Ovary (tissue), 10 donors: ENCODE results near the gene FRG2B. TPM values are rescaled to one million over a fixed set of nuclear protein-coding genes. Genes with fewer than 3 reads are reported as not detected.
"Not testable (repeated sequence)": the region's sequence is repeated elsewhere in the genome, so short reads cannot be mapped to it uniquely, and the experiment has no call there.

ENCODE experiments used
- DNase-seq, 5 donors: peaks; one replicate each; pipeline ENCODE4 v3.0.0-alpha.2; 2019 to 2020
- H3K27ac ChIP-seq, 2 donors: fragments of 200-600 bp; one replicate each; pipeline versions ENCODE4 v1.5.1 to v1.8.0; 2019 to 2022
- H3K27me3 ChIP-seq: fragments of 200-600 bp; one replicate; pipeline ENCODE4 v1.8.0; 2022
- H3K36me3 ChIP-seq: fragments of 200-600 bp; sonication (generic); one replicate; pipeline ENCODE4 v1.5.1; 2019
- H3K4me1 ChIP-seq: one replicate; pipeline ENCODE4 v1.8.1; 2013; ENCODE audit warnings: mild to moderate bottlenecking, moderate library complexity; ENCODE audit not compliant: insufficient read depth
- H3K4me3 ChIP-seq: fragments of 200-600 bp; sonication (generic); one replicate; pipeline ENCODE4 v1.5.1; 2017
- H3K9me3 ChIP-seq, 2 donors: fragments of 200-600 bp in 1 of 2; sonication (generic) in 1 of 2; one replicate each; pipeline versions ENCODE4 v1.5.1 to v1.8.1; 2013 to 2019; ENCODE audit warnings: mild to moderate bottlenecking in 1 of 2, moderate library complexity in 1 of 2
- WGBS, 3 donors: extraction: QIAGEN DNeasy Blood & Tissue Kit in 1 of 3; methylation state at CpG; one replicate each; pipeline versions ENCODE4 v1.1.5 to v1.1.7; 2013 to 2017; 5-methylcytosine and 5-hydroxymethylcytosine counted together
- intact Hi-C, 4 donors: fragments of 100-400 bp; cut with DNase I; formaldehyde crosslinking; loops; one replicate each; pipeline versions ENCODE4 v1.11.0 to v1.15.1; 2022 to 2023
- long read RNA-seq, 3 donors: library from polyadenylated mRNA in 2 of 3; unstranded in 2 of 3; transcript quantifications; one replicate each; pipeline ENCODE4 v2.0.0 and lab custom pipeline, GENCODE V29; 2021 to 2026
- polyA plus RNA-seq, 2 donors: library from polyadenylated mRNA; stranded (reverse); fragments of 200-250 nt in 1 of 2; fragments of 350-450 nt in 1 of 2; fragmentation: Illumina TruSeq in 1 of 2; extraction: RNeasy Lipid Tissue Mini Kit (QIAGEN cat#74804) in 1 of 2; gene quantifications; one replicate each; pipeline ENCODE4 v1.2.3, GENCODE V29; 2013 to 2014
- total RNA-seq, 7 donors: library from RNA; depleted of rRNA in 2 of 7; stranded (reverse); fragments of >200 nt in 2 of 7; fragmentation: NEBNext Ultra II Directional in 3 of 7; extraction: Animal tissue kit (Norgen Biotek cat#: 25700) in 3 of 7; gene quantifications; one replicate each; pipeline versions ENCODE4 v1.1.0 to v1.2.4, GENCODE V29; 2016 to 2023
- TF ChIP-seq, protein P1 (sequence below), 3 donors: fragments of 450-650 bp in 2 of 3; fragments of 200-600 bp in 1 of 3; IDR thresholded peaks; one replicate each; pipeline versions ENCODE4 v1.5.1 to v1.8.0; 2016 to 2022; ENCODE audit warnings: antibody characterized with exemption in 3 of 3, mild to moderate bottlenecking in 1 of 3
- donor health status: DM: no; HTN: no; CAD: no; lungs with moderate emphysema.
- donor health status: DM: no; HTN: no; CAD: no.
- donor health status: Bipolar disorder and iron deficiency.
- donor health status: DM: yes; HTN: yes; CAD: no.
- donor health status: DM: no; HTN: no; CAD: no.
- donor health status: DM: yes; HTN: yes; CAD: no.

Gene FRG2B
- not detected for total RNA-seq
- not detected for polyA plus RNA-seq
- long read RNA-seq, donor 1 = 0 reads
- long read RNA-seq, donor 2 = 0 reads
- long read RNA-seq, donor 3 = 0 reads

- H3K36me3 ChIP-seq, H3K4me3 ChIP-seq, H3K27ac ChIP-seq, intact Hi-C loops, H3K9me3 ChIP-seq, H3K27me3 ChIP-seq, DNase-seq, H3K4me1 ChIP-seq: not testable (repeated sequence)
- WGBS, 3 donors = 57 to 68% methylated on average over 3 of the region's 10 CpGs; no CpG with 5 or more reads in 1 of the 3 donors
These were observed at the start of gene FRG2B for GRCh38 chr10:133626695-133627094. TSS of gene FRG2B (minus strand) at chr10:133626795. CDS start at chr10:133626742, 53 bp downstream.

- H3K27me3 ChIP-seq, DNase-seq, H3K4me3 ChIP-seq, H3K4me1 ChIP-seq, H3K36me3 ChIP-seq, H3K27ac ChIP-seq, H3K9me3 ChIP-seq, intact Hi-C loops: not testable (repeated sequence)
- WGBS, 3 donors = no CpG with 5 or more reads among the region's 40 CpGs
These were observed 40.9 kb upstream of the FRG2B start for GRCh38 chr10:133667446-133667845.

DNA sequence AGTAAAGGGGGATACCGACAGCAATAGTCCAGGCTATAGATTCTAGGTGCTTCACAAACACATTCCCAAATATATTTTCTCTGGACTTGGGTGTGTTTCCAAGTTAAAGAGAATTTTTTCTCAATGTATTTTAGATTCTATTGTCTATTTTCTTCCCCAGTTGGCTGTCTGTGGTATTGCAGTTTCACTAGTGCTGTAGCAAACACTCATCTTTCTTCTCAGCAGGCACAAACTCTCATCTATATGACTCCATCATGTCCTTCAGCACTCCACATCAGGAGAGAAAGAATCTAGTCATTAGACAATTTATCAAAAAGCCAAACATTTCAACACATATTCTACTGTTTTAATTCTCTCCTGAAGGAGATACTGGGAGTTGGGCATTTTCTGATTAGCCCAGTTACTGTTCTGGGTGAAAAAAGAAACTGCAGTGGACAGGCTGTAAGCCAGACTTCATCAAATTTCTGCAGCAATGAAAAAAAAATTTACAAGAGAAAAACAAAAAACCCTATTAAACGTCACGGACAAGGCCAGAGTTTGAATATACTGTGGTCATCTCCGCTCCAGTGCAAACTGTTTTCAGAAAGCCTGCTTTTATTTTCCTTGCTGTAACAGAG, 37.1 kb upstream of the FRG2B start:
- not testable (repeated sequence) for DNase-seq

DNA sequence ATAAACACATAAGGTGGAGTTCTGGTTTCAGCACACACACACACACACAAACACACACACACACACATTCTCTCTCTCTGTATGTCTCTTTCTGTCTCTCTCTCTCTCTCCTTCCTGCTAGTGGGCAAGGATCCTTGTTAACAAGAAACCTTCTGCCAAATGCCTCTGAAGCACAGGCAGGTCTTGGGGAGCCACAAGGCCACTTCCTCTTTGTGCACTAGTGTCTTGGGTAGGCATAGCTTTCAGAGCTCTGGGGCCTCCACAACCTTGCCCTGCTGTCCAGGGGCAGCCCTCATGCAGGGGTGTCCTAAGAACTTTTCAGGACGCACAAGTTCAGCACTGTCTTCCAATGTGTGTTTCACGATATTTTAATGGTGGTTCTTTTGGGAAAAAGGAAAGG, 34.5 kb upstream of the FRG2B start:
- WGBS, 3 donors = 65 to 79% (median 78%) methylated on average over 2 of the region's 2 CpGs
- H3K9me3 ChIP-seq, H3K27me3 ChIP-seq, DNase-seq, H3K4me1 ChIP-seq, intact Hi-C loops, H3K4me3 ChIP-seq, H3K27ac ChIP-seq, H3K36me3 ChIP-seq: not testable (repeated sequence)

More for the DNA sequence above, 37.1 kb upstream of the FRG2B start:
- H3K36me3 ChIP-seq, intact Hi-C loops, H3K9me3 ChIP-seq, H3K27me3 ChIP-seq, H3K4me3 ChIP-seq, H3K4me1 ChIP-seq, H3K27ac ChIP-seq: not testable (repeated sequence)
- 23 to 40% (median 37%) methylated on average over 4 of the region's 4 CpGs for WGBS, 3 donors

- intact Hi-C loops, H3K27me3 ChIP-seq, DNase-seq, H3K4me1 ChIP-seq, H3K4me3 ChIP-seq, H3K36me3 ChIP-seq, H3K9me3 ChIP-seq, H3K27ac ChIP-seq: not testable (repeated sequence)
- 54 to 65% (median 62%) methylated on average over 6 of the region's 6 CpGs for WGBS, 3 donors
These were observed 33.9 kb upstream of the FRG2B start for GRCh38 chr10:133660516-133660915.

GRCh38 chr10:133657276-133657675, 30.7 kb upstream of the FRG2B start:
- H3K4me1 ChIP-seq, intact Hi-C loops, H3K36me3 ChIP-seq, H3K27ac ChIP-seq, DNase-seq, H3K4me3 ChIP-seq, H3K27me3 ChIP-seq, H3K9me3 ChIP-seq: not testable (repeated sequence)
- 69 to 78% (median 73%) methylated on average over 3 of the region's 4 CpGs for WGBS, 3 donors

DNA sequence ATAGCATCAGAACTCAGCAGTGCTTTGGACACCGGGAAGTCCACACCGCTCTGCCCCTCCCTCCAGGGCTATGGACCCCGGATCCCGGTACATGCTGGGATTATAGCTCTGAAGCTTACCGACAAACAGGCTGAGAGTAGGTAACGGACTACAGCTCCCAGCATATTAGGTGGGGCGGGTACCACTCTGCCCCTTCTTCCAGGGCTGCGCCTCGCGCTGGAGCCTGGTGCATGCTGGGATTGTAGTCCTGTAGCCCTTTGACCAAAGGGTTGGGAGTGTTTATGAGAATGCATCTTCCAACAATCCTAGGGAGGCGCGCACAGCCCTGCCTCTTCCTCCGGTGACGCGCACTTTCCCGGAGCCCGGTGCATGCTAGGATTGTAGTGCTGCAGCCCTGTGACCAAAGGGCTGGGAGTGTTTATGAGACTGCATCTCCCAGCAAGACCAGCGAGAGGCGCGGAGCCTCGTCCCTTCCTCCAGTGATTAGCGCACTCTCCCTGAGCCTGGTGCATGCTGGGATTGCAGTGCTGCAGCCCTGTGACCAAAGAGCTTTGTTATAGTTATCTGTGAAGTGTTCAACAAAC, 22.4 kb upstream of the FRG2B start:
- intact Hi-C loops, H3K4me1 ChIP-seq, DNase-seq, H3K36me3 ChIP-seq, H3K27me3 ChIP-seq, H3K4me3 ChIP-seq, H3K9me3 ChIP-seq, H3K27ac ChIP-seq: not testable (repeated sequence)
- WGBS, 3 donors = 21 to 23% methylated on average over 4 to 5 of the region's 22 CpGs; no CpG with 5 or more reads in 1 of the 3 donors

DNA sequence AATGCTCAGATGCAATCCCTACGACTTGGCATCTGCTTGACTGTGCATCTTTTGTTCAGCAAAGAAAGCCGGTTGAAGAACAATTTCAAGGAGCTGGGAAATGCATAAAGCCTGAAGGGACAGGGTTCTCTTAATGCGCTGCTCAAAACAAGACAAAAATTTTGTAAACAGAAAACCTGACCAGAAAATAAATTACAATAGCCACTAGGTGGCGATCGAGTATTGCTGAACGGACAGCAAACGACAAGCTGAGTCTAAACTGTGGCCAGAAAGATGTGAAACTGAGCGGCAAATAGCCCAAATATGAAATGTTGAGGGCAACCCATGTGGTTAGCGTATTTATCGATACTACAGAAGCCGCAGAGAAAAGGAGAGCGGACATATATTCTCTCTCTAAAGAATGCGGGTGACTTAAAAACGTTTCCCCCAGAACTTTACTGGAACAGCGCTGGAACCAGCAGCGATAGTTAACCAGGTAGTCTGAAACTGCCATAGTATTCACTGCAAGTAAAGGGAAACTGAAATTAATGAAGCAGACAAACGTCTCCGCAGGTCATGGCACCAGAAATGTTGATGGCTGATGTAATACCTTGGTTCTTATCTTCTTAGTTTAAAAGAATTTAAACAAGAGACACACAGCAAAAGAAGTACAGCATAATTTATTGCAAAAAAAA, 20.6 kb upstream of the FRG2B start:
- H3K27me3 ChIP-seq, H3K27ac ChIP-seq, H3K4me3 ChIP-seq, H3K36me3 ChIP-seq, DNase-seq, H3K4me1 ChIP-seq, intact Hi-C loops, H3K9me3 ChIP-seq: not testable (repeated sequence)
- 1 to 3% (median 1%) methylated on average over 11 to 14 of the region's 18 CpGs for WGBS, 3 donors
- TF ChIP-seq, protein P1, sequence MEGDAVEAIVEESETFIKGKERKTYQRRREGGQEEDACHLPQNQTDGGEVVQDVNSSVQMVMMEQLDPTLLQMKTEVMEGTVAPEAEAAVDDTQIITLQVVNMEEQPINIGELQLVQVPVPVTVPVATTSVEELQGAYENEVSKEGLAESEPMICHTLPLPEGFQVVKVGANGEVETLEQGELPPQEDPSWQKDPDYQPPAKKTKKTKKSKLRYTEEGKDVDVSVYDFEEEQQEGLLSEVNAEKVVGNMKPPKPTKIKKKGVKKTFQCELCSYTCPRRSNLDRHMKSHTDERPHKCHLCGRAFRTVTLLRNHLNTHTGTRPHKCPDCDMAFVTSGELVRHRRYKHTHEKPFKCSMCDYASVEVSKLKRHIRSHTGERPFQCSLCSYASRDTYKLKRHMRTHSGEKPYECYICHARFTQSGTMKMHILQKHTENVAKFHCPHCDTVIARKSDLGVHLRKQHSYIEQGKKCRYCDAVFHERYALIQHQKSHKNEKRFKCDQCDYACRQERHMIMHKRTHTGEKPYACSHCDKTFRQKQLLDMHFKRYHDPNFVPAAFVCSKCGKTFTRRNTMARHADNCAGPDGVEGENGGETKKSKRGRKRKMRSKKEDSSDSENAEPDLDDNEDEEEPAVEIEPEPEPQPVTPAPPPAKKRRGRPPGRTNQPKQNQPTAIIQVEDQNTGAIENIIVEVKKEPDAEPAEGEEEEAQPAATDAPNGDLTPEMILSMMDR (IDR thresholded peaks at IDR 0.05) = peak in 1 of 3 donors; percentile 17

DNA sequence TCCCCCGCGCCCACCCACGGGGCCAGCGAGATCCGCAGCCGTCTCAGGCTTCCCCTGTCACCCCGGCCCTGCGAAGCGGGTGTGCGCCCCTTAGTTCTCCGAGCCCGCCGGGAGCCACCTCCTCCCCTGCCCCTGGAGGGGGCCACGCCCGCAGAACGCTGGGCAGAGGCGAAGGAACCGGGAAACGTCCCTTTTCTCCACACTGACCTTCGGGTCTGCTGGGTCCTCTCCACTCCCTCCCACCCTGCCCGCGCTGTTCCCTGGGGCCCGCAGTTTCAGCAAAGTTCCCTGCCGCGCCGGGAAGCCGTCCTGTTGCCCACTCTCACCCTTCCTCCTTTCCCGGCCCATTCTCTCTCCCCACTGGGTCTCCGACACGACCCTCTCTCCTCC, 11.2 kb upstream of the FRG2B start:
- H3K4me1 ChIP-seq, H3K9me3 ChIP-seq, H3K27ac ChIP-seq, H3K36me3 ChIP-seq, H3K27me3 ChIP-seq, intact Hi-C loops, H3K4me3 ChIP-seq, DNase-seq: not testable (repeated sequence)
- WGBS, 3 donors = 7% methylated on average over 17 of the region's 30 CpGs; no CpG with 5 or more reads in 2 of the 3 donors

DNA sequence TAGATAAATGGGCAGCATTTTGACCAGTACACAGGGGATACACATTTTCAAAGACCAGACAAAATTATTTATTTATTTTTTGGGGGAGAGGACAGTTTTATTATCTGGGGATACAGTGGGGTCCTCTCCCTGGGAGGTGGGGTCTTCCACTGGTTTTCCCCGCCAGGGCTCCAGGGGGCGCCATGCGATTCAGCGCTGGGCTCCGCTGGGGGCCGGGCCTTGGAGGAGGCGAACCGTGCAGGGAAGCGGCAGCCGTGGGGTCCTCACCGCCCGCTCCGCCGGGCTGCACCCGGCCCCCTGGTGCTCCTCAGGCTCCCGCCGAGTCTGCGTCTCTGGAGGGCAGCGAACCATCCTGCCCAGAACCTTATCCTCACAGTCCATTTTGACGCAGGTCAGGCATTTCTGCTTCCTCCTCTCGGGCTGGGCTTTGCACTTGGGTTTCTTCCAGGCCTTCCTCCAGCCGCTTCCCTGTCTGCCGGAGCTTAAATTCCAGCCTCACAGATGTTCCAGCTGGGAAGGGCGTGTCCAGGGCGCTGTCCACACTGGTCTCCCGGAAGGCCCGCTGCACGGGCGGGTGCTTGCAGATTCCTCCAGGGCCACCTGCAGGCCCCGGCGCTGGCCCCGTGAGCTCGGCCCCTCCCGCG, 10.7 kb upstream of the FRG2B start:
- H3K4me3 ChIP-seq, H3K27me3 ChIP-seq, H3K27ac ChIP-seq, H3K4me1 ChIP-seq, intact Hi-C loops, DNase-seq, H3K9me3 ChIP-seq, H3K36me3 ChIP-seq: not testable (repeated sequence)
- 0 to 5% methylated on average over 6 to 8 of the region's 35 CpGs; no CpG with 5 or more reads in 1 of the 3 donors for WGBS, 3 donors
